ENCODE measurements around the gene PHLDA2. TPM values are rescaled to one million over a fixed set of nuclear protein-coding genes. Genes with fewer than 3 reads are reported as not detected.

The PHLDA2 gene
- total RNA-seq, 1 donor from 2014 or later = not detected

DNA sequence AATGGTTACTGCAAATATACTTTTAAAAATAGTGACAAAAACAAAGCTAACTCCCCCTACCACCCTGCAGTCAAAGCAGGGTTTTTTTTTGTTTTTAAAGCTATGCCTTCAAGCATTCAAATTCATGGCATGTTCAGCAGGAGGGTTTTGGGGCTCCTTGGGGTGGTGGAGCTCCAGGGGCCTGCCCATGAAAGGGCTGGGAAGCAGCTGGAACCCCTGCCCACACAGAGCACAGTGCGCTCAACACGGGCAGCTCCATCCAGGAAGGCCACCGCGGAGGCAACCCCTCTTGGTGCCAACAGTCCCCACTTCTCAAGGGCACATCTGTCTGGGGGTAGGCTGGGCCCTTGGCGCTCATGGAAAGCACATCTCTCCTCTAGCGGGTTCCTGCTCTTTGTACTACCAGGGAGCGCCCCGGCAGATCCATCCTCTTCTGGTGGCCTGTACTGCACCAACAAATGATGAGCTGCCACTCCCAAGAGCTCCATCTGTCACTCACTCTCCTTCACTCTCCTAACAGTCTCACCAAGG lies 16.6 kb upstream of the PHLDA2 start:
- Histone ChIP-seq H3K4me1 (ENCODE audit: control insufficient read depth in 3 of 3, insufficient read depth in 3 of 3, low read length in 3 of 3) (peaks cover 14 to 24% (median 15%) of the 10 kb centered on the region in 3 donors), H3K36me3 (ENCODE audit: control insufficient read depth in 3 of 3, insufficient read depth in 3 of 3, low read length in 3 of 3) (peaks cover 28 to 38% (median 32%) of the 10 kb centered on the region in 3 donors), H3K9ac (ENCODE audit: low read depth in 1 of 3, low read length in 3 of 3) (peak overlapping the region in 2 of 3 donors; percentile 12 to 40), H3K27me3 (ENCODE audit: control insufficient read depth in 3 of 3, insufficient read depth in 3 of 3, low read length in 3 of 3) (no peaks in the 10 kb centered on the region), H3K4me3 (ENCODE audit: low read length in 3 of 3) (no peak overlapping the region), H3K27ac (ENCODE audit: low read depth, low read length) (no peak overlapping the region), H3K9me3 (ENCODE audit: control insufficient read depth in 3 of 3, low read length in 3 of 3) (no peaks in the 10 kb centered on the region)

DNA sequence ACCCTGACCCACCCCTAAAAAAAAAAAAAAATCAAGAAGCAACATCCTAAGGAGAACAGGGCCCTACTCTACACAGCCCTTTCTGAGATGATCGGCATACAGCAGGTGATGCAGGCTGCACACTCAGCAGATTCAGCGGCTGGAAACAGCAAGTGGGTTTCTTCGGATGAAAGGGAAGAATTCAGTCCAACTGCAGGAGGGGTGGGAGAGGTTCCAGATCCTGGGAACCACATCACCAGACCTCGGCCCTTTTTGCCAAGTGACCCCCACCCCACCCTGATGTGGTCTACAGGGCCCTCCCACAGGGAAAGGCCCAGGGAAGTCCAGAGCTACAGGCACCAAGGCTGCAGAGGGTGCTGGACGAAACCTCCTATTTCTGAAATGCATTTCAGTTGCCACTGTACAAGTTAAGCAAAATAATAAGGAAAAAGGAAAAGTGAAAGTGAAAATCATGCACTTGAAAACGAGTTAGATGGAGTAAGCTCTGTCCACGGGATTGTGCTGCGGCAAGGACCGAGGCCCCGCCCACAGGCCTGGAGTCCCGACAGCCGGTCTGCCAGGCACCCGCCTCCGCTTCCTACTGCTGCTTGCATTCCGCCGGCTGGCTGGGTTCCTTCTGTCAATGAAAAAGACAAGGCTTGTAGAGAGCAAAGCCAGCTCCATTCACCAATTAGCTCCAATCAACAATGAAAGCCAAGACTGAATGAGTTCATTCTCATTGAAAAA lies 16.0 kb upstream of the PHLDA2 start:
- Histone ChIP-seq H3K36me3 (ENCODE audit: control insufficient read depth in 3 of 3, insufficient read depth in 3 of 3, low read length in 3 of 3) (peaks cover 22 to 32% (median 31%) of the 10 kb centered on the region in 3 donors), H3K4me1 (ENCODE audit: control insufficient read depth in 3 of 3, insufficient read depth in 3 of 3, low read length in 3 of 3) (peaks cover 20 to 30% (median 20%) of the 10 kb centered on the region in 3 donors), H3K27ac (ENCODE audit: low read depth, low read length) (no peak overlapping the region), H3K9me3 (ENCODE audit: control insufficient read depth in 3 of 3, low read length in 3 of 3) (no peaks in the 10 kb centered on the region), H3K9ac (ENCODE audit: low read depth in 1 of 3, low read length in 3 of 3) (peak overlapping the region in 2 of 3 donors; percentile 12 to 45), H3K27me3 (ENCODE audit: control insufficient read depth in 3 of 3, insufficient read depth in 3 of 3, low read length in 3 of 3) (no peaks in the 10 kb centered on the region), H3K4me3 (ENCODE audit: low read length in 3 of 3) (peak overlapping the region; percentile 7 to 49 (median 29))

DNA sequence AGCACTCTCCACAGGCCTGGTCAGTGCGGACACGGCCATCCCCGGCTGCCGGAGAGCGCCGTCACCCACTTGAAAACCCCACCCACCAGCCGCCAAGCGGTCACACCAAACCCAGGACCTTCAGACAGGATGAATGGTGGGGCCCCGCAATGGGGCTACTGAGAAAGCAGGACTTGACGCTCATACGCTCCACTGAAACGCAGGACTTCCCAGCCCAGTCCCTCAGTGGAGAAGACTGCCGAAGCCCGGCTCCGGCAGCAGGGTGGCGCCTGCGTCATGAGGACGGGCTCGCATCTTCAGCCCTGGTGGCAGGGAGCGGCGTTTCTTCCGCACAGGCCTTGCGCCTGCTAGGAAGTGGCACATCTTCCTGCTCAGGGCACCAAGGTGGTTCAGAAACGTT lies 15.3 kb upstream of the PHLDA2 start:
- H3K4me1 ChIP-seq (ENCODE audit: control insufficient read depth in 3 of 3, insufficient read depth in 3 of 3, low read length in 3 of 3) = peaks cover 20 to 34% (median 22%) of the 10 kb centered on the region in 3 donors
- H3K9me3 ChIP-seq (ENCODE audit: control insufficient read depth in 3 of 3, low read length in 3 of 3) = no peaks in the 10 kb centered on the region
- peaks cover 16 to 25% (median 24%) of the 10 kb centered on the region in 3 donors for H3K36me3 ChIP-seq (ENCODE audit: control insufficient read depth in 3 of 3, insufficient read depth in 3 of 3, low read length in 3 of 3)
- no peak overlapping the region for H3K4me3 ChIP-seq (ENCODE audit: low read length in 3 of 3)
- no peak overlapping the region for H3K27ac ChIP-seq (ENCODE audit: low read depth, low read length)
- H3K9ac ChIP-seq (ENCODE audit: low read depth in 1 of 3, low read length in 3 of 3) = no peak overlapping the region
- H3K27me3 ChIP-seq (ENCODE audit: control insufficient read depth in 3 of 3, insufficient read depth in 3 of 3, low read length in 3 of 3) = no peaks in the 10 kb centered on the region

DNA sequence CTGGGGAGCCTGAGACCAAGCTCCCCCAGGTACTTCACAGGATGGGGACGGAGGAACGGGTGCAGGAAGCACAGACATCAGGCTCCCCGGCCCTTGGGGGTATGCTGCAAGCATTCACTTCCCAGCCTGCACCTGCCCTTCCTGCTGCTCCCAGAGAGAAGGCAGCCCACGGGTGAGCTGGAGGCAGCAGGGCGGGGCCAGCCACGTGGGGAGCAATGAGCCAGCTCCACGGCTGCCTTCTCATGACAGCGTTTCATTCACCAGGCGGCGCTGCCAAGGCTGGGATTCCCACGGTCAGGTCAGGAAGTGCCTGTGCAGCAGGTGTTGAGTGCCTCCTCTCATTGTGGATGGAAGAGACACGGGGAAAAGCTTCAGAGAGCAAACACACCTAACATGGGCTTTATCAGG lies 14.5 kb upstream of the PHLDA2 start:
- H3K27ac ChIP-seq (ENCODE audit: low read depth, low read length) = no peak overlapping the region
- peaks cover 20 to 39% (median 22%) of the 10 kb centered on the region in 3 donors for H3K4me1 ChIP-seq (ENCODE audit: control insufficient read depth in 3 of 3, insufficient read depth in 3 of 3, low read length in 3 of 3)
- no peaks in the 10 kb centered on the region for H3K9me3 ChIP-seq (ENCODE audit: control insufficient read depth in 3 of 3, low read length in 3 of 3)

DNA sequence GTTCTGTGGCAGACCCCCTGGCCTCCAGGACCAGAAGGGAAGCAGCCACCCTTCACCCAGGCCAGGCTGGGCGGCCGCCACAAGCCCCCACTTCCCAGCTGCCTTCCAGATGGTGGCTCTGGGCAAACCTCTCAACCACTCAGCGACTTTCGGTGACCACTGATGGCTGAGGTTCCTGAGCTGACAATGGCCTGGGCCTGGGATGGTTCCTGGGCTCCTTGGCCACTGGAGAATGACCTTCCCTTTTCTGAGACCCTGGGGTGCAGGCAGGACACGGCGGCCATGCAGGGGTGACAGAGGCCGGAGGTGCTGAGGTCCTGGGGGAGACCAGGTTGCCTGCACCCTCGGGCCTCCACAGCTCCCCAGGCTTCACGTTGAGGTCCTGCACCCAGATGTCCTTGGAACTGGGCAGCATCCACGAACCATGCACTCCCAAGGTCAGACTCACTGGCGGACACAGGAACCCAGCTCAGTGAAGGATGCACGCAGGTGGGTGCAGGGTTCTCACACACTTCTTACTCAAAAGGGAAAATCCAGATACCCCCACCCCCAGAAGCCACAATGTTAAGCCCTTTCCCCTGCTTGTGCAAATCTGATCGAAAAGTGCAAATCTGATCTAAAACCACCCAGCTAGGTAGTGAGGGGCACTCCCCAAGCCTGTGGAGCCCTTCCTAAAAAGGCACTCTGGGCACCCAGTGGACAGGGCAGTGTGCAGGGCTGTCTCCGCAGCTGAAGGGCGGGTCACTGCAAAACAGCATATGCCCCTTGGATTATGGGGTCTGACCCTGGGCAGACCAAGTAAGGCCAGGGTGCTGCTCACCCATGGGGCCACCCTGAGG lies 13.9 kb upstream of the PHLDA2 start:
- peaks cover 6 to 12% (median 11%) of the 10 kb centered on the region in 3 donors for H3K36me3 ChIP-seq (ENCODE audit: control insufficient read depth in 3 of 3, insufficient read depth in 3 of 3, low read length in 3 of 3)
- H3K9ac ChIP-seq (ENCODE audit: low read depth in 1 of 3, low read length in 3 of 3) = peak overlapping the region in 1 of 3 donors; percentile 3
- no peak overlapping the region for H3K27ac ChIP-seq (ENCODE audit: low read depth, low read length)
- peaks cover 20 to 39% (median 22%) of the 10 kb centered on the region in 3 donors for H3K4me1 ChIP-seq (ENCODE audit: control insufficient read depth in 3 of 3, insufficient read depth in 3 of 3, low read length in 3 of 3)
- H3K9me3 ChIP-seq (ENCODE audit: control insufficient read depth in 3 of 3, low read length in 3 of 3) = no peaks in the 10 kb centered on the region
- no peak overlapping the region for H3K4me3 ChIP-seq (ENCODE audit: low read length in 3 of 3)
- no peaks in the 10 kb centered on the region for H3K27me3 ChIP-seq (ENCODE audit: control insufficient read depth in 3 of 3, insufficient read depth in 3 of 3, low read length in 3 of 3)

More for the DNA sequence above, 14.5 kb upstream of the PHLDA2 start:
- Histone ChIP-seq H3K27me3 (ENCODE audit: control insufficient read depth in 3 of 3, insufficient read depth in 3 of 3, low read length in 3 of 3) (no peaks in the 10 kb centered on the region), H3K36me3 (ENCODE audit: control insufficient read depth in 3 of 3, insufficient read depth in 3 of 3, low read length in 3 of 3) (peaks cover 12 to 18% (median 17%) of the 10 kb centered on the region in 3 donors), H3K9ac (ENCODE audit: low read depth in 1 of 3, low read length in 3 of 3) (no peak overlapping the region), H3K4me3 (ENCODE audit: low read length in 3 of 3) (no peak overlapping the region)

DNA sequence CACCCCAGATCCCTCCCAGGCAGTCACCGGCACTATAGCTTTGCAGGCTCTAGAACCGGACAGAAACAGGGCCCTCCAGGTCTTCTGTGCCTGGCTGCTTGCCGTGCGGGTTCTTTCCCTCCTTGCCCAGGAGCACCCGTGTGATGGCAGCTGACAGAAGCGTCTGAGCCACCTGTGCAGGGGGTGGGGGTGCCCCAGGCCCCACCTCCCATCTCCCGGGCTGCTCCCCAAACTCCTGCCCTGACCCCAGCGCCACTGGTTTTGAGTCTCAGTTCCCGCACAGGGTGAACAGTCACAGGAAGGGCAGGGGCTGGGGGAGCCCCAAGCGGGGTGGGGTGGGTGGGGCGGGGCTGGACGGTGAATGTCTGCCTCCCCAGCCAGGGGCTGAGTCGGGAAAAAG lies 13.2 kb upstream of the PHLDA2 start:
- Histone ChIP-seq H3K4me3 (ENCODE audit: low read length in 3 of 3) (no peak overlapping the region), H3K9ac (ENCODE audit: low read depth in 1 of 3, low read length in 3 of 3) (no peak overlapping the region), H3K36me3 (ENCODE audit: control insufficient read depth in 3 of 3, insufficient read depth in 3 of 3, low read length in 3 of 3) (peaks cover 0 to 10% (median 7%) of the 10 kb centered on the region in 3 donors), H3K4me1 (ENCODE audit: control insufficient read depth in 3 of 3, insufficient read depth in 3 of 3, low read length in 3 of 3) (peaks cover 20 to 39% (median 22%) of the 10 kb centered on the region in 3 donors), H3K27ac (ENCODE audit: low read depth, low read length) (no peak overlapping the region), H3K27me3 (ENCODE audit: control insufficient read depth in 3 of 3, insufficient read depth in 3 of 3, low read length in 3 of 3) (no peaks in the 10 kb centered on the region), H3K9me3 (ENCODE audit: control insufficient read depth in 3 of 3, low read length in 3 of 3) (peaks cover 0 to 4% (median 3%) of the 10 kb centered on the region in 3 donors)

DNA sequence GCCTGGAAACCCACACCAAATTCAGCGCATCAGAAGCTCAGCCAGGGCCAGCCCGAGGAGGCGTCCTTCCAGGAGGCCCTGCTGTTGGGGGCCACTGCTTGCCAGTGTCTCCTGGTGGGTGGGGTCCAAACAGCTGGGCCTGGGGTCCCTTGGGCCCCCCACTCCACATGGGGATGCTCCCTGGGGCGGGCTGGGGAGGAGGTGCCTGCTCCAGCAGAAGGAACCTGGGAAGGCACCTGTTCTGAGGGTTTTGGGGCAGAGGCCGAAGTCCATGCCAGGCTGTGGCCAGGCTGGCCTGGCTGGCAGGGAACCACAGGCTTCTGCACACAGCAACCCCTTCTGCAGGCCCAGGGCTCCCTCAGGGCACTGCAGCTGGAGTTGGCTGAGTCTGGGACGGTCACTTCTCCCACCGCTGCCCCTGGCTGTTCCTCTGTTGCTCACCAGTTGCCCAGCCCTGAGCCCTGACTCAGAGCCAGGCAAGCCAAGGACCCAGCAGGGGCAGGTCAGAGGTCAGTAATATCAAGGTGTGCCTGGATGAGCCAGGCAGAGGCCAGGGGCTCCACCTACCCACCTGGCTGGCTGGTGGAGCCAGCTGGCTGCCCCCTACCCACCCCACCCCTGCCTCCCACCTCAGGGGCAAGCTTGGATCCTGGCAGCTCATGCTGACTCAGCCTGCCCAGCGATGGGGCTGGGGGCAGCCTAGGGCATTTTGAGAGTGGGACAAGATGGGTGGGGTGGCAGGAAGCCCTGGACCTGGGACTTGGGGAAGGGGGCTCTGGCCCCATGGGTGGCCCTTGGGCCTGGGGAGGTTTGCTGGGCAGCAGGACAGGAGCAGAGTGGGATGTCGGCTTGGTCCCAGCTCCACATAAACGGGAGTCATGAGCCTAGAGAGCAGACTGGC lies 12.0 kb upstream of the PHLDA2 start:
- Histone ChIP-seq H3K27ac (ENCODE audit: low read depth, low read length) (no peak overlapping the region), H3K27me3 (ENCODE audit: control insufficient read depth in 3 of 3, insufficient read depth in 3 of 3, low read length in 3 of 3) (no peaks in the 10 kb centered on the region), H3K9me3 (ENCODE audit: control insufficient read depth in 3 of 3, low read length in 3 of 3) (peaks cover 0 to 5% (median 4%) of the 10 kb centered on the region in 3 donors), H3K9ac (ENCODE audit: low read depth in 1 of 3, low read length in 3 of 3) (peak overlapping the region in 1 of 3 donors; percentile 33), H3K36me3 (ENCODE audit: control insufficient read depth in 3 of 3, insufficient read depth in 3 of 3, low read length in 3 of 3) (peaks cover 0 to 10% (median 2%) of the 10 kb centered on the region in 3 donors), H3K4me3 (ENCODE audit: low read length in 3 of 3) (no peak overlapping the region), H3K4me1 (ENCODE audit: control insufficient read depth in 3 of 3, insufficient read depth in 3 of 3, low read length in 3 of 3) (peaks cover 20 to 37% (median 21%) of the 10 kb centered on the region in 3 donors)

DNA sequence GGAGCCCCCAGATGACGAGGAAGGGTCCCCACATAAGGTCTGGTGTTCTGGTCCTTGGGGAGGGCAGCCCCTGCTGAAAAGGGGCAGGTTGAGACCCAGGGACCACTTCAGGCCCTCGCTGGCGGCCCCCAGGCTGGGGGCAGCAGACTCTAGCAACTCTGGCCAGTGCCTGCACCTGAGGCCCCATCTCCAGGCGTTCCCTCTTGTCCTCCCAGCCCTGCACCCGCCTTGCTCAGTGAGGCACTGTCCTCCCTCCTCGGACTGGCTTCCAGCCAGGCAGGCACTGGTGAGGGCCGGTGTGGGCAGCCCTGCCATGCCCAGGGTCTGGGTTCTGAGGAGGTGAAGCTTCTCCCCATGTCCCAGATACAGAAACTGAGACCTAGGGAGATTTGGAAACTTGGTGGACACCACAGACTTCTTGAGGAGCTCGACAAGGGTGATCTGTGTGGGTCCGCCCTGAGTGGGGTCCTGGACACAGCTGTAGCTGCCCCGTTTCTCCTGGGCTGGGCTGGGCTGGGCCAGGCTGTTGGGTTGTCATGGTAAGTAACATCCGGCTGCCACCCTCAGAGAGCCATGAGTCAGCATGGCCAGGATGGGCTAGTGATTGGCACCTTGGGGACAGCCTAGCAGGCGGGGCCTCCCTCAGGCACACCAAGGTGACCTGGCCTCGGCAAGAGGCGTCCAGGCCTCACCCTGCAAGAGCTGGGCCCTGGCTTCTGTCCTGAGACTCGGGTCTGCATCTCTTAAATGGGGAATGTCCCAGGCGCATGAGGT lies 11.1 kb upstream of the PHLDA2 start:
- Histone ChIP-seq H3K27ac (ENCODE audit: low read depth, low read length) (no peak overlapping the region), H3K36me3 (ENCODE audit: control insufficient read depth in 3 of 3, insufficient read depth in 3 of 3, low read length in 3 of 3) (peaks cover 0 to 10% (median 2%) of the 10 kb centered on the region in 3 donors), H3K27me3 (ENCODE audit: control insufficient read depth in 3 of 3, insufficient read depth in 3 of 3, low read length in 3 of 3) (no peaks in the 10 kb centered on the region), H3K9ac (ENCODE audit: low read depth in 1 of 3, low read length in 3 of 3) (no peak overlapping the region), H3K4me1 (ENCODE audit: control insufficient read depth in 3 of 3, insufficient read depth in 3 of 3, low read length in 3 of 3) (peaks cover 12 to 29% (median 14%) of the 10 kb centered on the region in 3 donors), H3K4me3 (ENCODE audit: low read length in 3 of 3) (no peak overlapping the region), H3K9me3 (ENCODE audit: control insufficient read depth in 3 of 3, low read length in 3 of 3) (peaks cover 0 to 5% (median 4%) of the 10 kb centered on the region in 3 donors)
